ENCODE data around the gene ANKRD55. TPM values are rescaled to one million over a fixed set of nuclear protein-coding genes. Genes with fewer than 3 reads are reported as not detected.
A peak's percentile ranks its signal among the peaks of the same experiment; 100 is the strongest.

Gene ANKRD55
- total and polyA plus RNA-seq, 9 of the 15 experiments (the other 6 are each of a cell fraction or from before 2014, with no cell fraction given): 3.4 to 10.6 (median 6.5) TPM

DNA sequence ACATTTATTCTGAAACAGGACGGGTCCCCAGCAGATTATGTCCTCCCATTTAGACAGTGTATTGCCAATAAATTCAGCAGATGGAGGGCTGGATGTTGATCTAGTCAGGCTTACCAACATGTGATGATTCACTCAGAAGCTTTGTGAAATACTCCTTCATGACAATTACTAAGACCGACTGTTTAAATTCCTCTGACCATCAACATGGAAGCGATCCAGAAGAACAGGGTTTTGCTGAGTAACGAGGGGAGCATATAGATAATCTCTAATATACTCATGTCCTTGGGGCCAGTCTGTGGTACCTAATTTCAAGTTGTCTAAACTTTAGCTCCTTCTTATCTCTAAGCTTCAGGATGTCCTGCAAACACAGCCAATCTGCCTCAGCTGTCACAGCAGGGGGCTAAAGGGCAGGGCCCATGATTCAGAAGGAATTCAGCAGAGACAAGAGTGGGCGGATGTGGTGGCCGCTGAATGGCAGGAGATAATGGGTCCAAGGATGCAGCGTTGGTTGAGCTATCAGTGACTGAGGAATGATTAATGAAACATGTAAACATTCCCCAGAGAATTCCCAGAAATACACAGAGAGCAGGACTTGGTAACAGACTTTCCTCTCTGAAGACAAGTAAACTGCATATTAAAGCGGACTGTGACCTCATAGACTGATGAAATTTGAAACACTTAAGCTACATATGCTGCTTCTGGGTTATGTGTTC lies 109.4 kb downstream of the ANKRD55 start (continued):
- TF ChIP-seq, protein P1, sequence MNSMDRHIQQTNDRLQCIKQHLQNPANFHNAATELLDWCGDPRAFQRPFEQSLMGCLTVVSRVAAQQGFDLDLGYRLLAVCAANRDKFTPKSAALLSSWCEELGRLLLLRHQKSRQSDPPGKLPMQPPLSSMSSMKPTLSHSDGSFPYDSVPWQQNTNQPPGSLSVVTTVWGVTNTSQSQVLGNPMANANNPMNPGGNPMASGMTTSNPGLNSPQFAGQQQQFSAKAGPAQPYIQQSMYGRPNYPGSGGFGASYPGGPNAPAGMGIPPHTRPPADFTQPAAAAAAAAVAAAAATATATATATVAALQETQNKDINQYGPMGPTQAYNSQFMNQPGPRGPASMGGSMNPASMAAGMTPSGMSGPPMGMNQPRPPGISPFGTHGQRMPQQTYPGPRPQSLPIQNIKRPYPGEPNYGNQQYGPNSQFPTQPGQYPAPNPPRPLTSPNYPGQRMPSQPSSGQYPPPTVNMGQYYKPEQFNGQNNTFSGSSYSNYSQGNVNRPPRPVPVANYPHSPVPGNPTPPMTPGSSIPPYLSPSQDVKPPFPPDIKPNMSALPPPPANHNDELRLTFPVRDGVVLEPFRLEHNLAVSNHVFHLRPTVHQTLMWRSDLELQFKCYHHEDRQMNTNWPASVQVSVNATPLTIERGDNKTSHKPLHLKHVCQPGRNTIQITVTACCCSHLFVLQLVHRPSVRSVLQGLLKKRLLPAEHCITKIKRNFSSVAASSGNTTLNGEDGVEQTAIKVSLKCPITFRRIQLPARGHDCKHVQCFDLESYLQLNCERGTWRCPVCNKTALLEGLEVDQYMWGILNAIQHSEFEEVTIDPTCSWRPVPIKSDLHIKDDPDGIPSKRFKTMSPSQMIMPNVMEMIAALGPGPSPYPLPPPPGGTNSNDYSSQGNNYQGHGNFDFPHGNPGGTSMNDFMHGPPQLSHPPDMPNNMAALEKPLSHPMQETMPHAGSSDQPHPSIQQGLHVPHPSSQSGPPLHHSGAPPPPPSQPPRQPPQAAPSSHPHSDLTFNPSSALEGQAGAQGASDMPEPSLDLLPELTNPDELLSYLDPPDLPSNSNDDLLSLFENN (IDR thresholded peaks at IDR 0.05; ENCODE audit: low read depth in 2 of 2, low read length in 2 of 2): peak in 1 of 2 experiments; percentile 99; a peak in 2 of 4 replicates
- TF ChIP-seq GABPA (tag; conservative IDR thresholded peaks at IDR 0.05; ENCODE audit: low read depth): peak; percentile 78
- peak; percentile 60; the same call in 1 of the 2 replicates for TF ChIP-seq RAD51 (IDR thresholded peaks at IDR 0.05; ENCODE audit: borderline replicate concordance, low read depth)
- TF ChIP-seq HCFC1 (IDR thresholded peaks at IDR 0.05; ENCODE audit: low read depth, low read length): no peak; the same call in none of the 2 replicates
- peak; percentile 100 for TF ChIP-seq CTBP1 (IDR thresholded peaks at IDR 0.05; ENCODE audit: borderline replicate concordance)
- no peak for TF ChIP-seq SRSF7 (optimal IDR thresholded peaks at IDR 0.05; ENCODE audit: low read depth, low read length)
- peak; percentile 96 for TF ChIP-seq ETS1 (conservative IDR thresholded peaks at IDR 0.05; ENCODE audit: control insufficient read depth, low read depth, low read length)
- no peak for TF ChIP-seq GTF2A2 (tag; IDR thresholded peaks at IDR 0.05)
- no peak for TF ChIP-seq HMGXB4 (CRISPR knock-in tag; IDR thresholded peaks at IDR 0.05)
- no peak for TF ChIP-seq SNRNP70 (optimal IDR thresholded peaks at IDR 0.05; ENCODE audit: low read depth, low read length)
- TF ChIP-seq ZNF274 (IDR thresholded peaks at IDR 0.05; ENCODE audit: borderline replicate concordance, low read depth, low read length): peak; percentile 86
- peak; percentile 93 for TF ChIP-seq ZNF311 (CRISPR knock-in tag; IDR thresholded peaks at IDR 0.05)

All from K562 (cell line).